ENCODE results near the gene MCOLN1. TPM values are rescaled to one million over a fixed set of nuclear protein-coding genes. Genes with fewer than 3 reads are reported as not detected.

MCOLN1 gene
- total and polyA plus RNA-seq, 4 donors = 10.9 to 17.0 (median 13.7) TPM

- Histone ChIP-seq H3K4me3 (ENCODE audit: low read depth in 1 of 3, low read length in 3 of 3) (peak within 1 kb of the TSS; percentile 54 to 73 (median 62)), H3K27ac (ENCODE audit: low read depth in 1 of 2, low read length in 2 of 2) (peak within 1 kb of the TSS; percentile 60 to 63), H3K9ac (ENCODE audit: low read depth in 1 of 2, low read length in 2 of 2) (peak within 1 kb of the TSS; percentile 78 to 83), H3K27me3 (ENCODE audit: control insufficient read depth in 4 of 4, insufficient read depth in 4 of 4, low read length in 3 of 4) (no peaks in the 10 kb centered on the region), H3K9me3 (ENCODE audit: control insufficient read depth in 4 of 4, low read length in 3 of 4) (no peaks in the 10 kb centered on the region), H3K4me1 (ENCODE audit: control insufficient read depth in 4 of 4, insufficient read depth in 4 of 4, low read length in 3 of 4) (peaks cover 5 to 27% (median 19%) of the 10 kb centered on the region in 4 donors), H3K36me3 (ENCODE audit: control insufficient read depth in 4 of 4, insufficient read depth in 3 of 4, low read depth in 1 of 4, low read length in 3 of 4) (peaks cover 0 to 3% (median 0%) of the 10 kb centered on the region in 4 donors)
- WGBS = 2% methylated on average over 33 of the region's 33 CpGs
- TF ChIP-seq SP1 (IDR thresholded peaks at IDR 0.05) (no peak), ATF3 (IDR thresholded peaks at IDR 0.05) (no peak), NR2F2 (IDR thresholded peaks at IDR 0.05) (no peak), FOXA2 (IDR thresholded peaks at IDR 0.05) (no peak), EGR1 (IDR thresholded peaks at IDR 0.05; ENCODE audit: low read depth in 2 of 2) (no peak), GABPA (IDR thresholded peaks at IDR 0.05 in 1 of 2, conservative IDR thresholded peaks at IDR 0.05 in 1 of 2) (no peak), RAD21 (IDR thresholded peaks at IDR 0.05) (no peak), YY1 (IDR thresholded peaks at IDR 0.05) (no peak), HNF4A (conservative IDR thresholded peaks at IDR 0.05) (no peak), RXRA (IDR thresholded peaks at IDR 0.05) (no peak), FOXA1 (IDR thresholded peaks at IDR 0.05) (no peak), TAF1 (conservative IDR thresholded peaks at IDR 0.05) (no peak), HNF4G (IDR thresholded peaks at IDR 0.05) (no peak)
- TF ChIP-seq, protein P1, sequence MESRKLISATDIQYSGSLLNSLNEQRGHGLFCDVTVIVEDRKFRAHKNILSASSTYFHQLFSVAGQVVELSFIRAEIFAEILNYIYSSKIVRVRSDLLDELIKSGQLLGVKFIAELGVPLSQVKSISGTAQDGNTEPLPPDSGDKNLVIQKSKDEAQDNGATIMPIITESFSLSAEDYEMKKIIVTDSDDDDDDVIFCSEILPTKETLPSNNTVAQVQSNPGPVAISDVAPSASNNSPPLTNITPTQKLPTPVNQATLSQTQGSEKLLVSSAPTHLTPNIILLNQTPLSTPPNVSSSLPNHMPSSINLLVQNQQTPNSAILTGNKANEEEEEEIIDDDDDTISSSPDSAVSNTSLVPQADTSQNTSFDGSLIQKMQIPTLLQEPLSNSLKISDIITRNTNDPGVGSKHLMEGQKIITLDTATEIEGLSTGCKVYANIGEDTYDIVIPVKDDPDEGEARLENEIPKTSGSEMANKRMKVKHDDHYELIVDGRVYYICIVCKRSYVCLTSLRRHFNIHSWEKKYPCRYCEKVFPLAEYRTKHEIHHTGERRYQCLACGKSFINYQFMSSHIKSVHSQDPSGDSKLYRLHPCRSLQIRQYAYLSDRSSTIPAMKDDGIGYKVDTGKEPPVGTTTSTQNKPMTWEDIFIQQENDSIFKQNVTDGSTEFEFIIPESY (IDR thresholded peaks at IDR 0.05) = no peak
- TF ChIP-seq, protein P2, sequence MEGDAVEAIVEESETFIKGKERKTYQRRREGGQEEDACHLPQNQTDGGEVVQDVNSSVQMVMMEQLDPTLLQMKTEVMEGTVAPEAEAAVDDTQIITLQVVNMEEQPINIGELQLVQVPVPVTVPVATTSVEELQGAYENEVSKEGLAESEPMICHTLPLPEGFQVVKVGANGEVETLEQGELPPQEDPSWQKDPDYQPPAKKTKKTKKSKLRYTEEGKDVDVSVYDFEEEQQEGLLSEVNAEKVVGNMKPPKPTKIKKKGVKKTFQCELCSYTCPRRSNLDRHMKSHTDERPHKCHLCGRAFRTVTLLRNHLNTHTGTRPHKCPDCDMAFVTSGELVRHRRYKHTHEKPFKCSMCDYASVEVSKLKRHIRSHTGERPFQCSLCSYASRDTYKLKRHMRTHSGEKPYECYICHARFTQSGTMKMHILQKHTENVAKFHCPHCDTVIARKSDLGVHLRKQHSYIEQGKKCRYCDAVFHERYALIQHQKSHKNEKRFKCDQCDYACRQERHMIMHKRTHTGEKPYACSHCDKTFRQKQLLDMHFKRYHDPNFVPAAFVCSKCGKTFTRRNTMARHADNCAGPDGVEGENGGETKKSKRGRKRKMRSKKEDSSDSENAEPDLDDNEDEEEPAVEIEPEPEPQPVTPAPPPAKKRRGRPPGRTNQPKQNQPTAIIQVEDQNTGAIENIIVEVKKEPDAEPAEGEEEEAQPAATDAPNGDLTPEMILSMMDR (IDR thresholded peaks at IDR 0.05; ENCODE audit: low read depth, low read length, missing input control) = no peak
- DNase-seq (ENCODE audit: low spot score) = peak; percentile 56
Observed at GRCh38 chr19:7515645-7516151, 6.7 kb upstream of the MCOLN1 start, which contains the start of gene ZNF358. Gene ZNF358 (plus strand): TSS chr19:7516103. CDS start chr19:7519243, 3,140 bp downstream.

GRCh38 chr19:7516333-7516732, 6.1 kb upstream of the MCOLN1 start:
- peaks cover 6 to 33% (median 26%) of the 10 kb centered on the region in 4 donors for H3K4me1 ChIP-seq (ENCODE audit: control insufficient read depth in 4 of 4, insufficient read depth in 4 of 4, low read length in 3 of 4)
- 3% methylated on average over 28 of the region's 28 CpGs for WGBS
- peaks cover 0 to 3% (median 0%) of the 10 kb centered on the region in 4 donors for H3K36me3 ChIP-seq (ENCODE audit: control insufficient read depth in 4 of 4, insufficient read depth in 3 of 4, low read depth in 1 of 4, low read length in 3 of 4)
- H3K27ac ChIP-seq (ENCODE audit: low read depth in 1 of 2, low read length in 2 of 2) = peak overlapping the region; percentile 42 to 60
- DNase-seq (ENCODE audit: low spot score) = no peak
- no peaks in the 10 kb centered on the region for H3K9me3 ChIP-seq (ENCODE audit: control insufficient read depth in 4 of 4, low read length in 3 of 4)
- H3K4me3 ChIP-seq (ENCODE audit: low read depth in 1 of 3, low read length in 3 of 3) = peak overlapping the region; percentile 54 to 73 (median 62)
- H3K9ac ChIP-seq (ENCODE audit: low read depth in 1 of 2, low read length in 2 of 2) = peak overlapping the region; percentile 78 to 83
- no peaks in the 10 kb centered on the region for H3K27me3 ChIP-seq (ENCODE audit: control insufficient read depth in 4 of 4, insufficient read depth in 4 of 4, low read length in 3 of 4)
- TF ChIP-seq, protein P3, sequence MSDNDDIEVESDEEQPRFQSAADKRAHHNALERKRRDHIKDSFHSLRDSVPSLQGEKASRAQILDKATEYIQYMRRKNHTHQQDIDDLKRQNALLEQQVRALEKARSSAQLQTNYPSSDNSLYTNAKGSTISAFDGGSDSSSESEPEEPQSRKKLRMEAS (IDR thresholded peaks at IDR 0.05) = no peak
- TF ChIP-seq JUND (IDR thresholded peaks at IDR 0.05) = no peak
- TF ChIP-seq FOXA2 (IDR thresholded peaks at IDR 0.05) = no peak
- TF ChIP-seq, protein P2 (IDR thresholded peaks at IDR 0.05; ENCODE audit: low read depth, low read length, missing input control) = no peak
- no peak for TF ChIP-seq FOXA1 (IDR thresholded peaks at IDR 0.05)
- no peak for TF ChIP-seq TAF1 (conservative IDR thresholded peaks at IDR 0.05)
- TF ChIP-seq HNF4A (conservative IDR thresholded peaks at IDR 0.05) = no peak
- no peak for TF ChIP-seq EGR1 (IDR thresholded peaks at IDR 0.05; ENCODE audit: low read depth in 2 of 2)
- TF ChIP-seq, protein P1 (IDR thresholded peaks at IDR 0.05) = no peak
- TF ChIP-seq SP1 (IDR thresholded peaks at IDR 0.05) = no peak
- TF ChIP-seq REST (IDR thresholded peaks at IDR 0.05) = no peak

Data from liver (tissue), 9 donors.